B cell (primary cell): ENCODE measurements around the gene AICDA. TPM values are rescaled to one million over a fixed set of nuclear protein-coding genes. Genes with fewer than 3 reads are reported as not detected.

ENCODE experiments used
- polyA plus RNA-seq: library from polyadenylated mRNA; depleted of rRNA; stranded (reverse); fragments of >200 nt; gene quantifications from 2 replicates; pipeline ENCODE4 v1.2.3, GENCODE V29; 2012
- small RNA-seq: library from RNA; depleted of rRNA; stranded (forward); fragments of <200 nt; gene quantifications from one replicate; pipeline ENCODE3, GENCODE V24; 2012; ENCODE audit warnings: low replicate concordance, low read depth; ENCODE audit not compliant: insufficient read length
- total RNA-seq, 2 donors: library from RNA; stranded (reverse); fragments of 120-200 nt in 1 of 2; gene quantifications; 1 replicate in 1 of 2; 2 replicates in 1 of 2; pipeline versions ENCODE4 v1.2.3 to v1.2.4, GENCODE V29; 2013 to 2022

AICDA gene
- total and polyA plus RNA-seq, 2 donors (not counting 1 experiment from before 2014, with no cell fraction given) = 0.94 to 1.0 TPM

Small RNA genes within 50 kb of the gene (small RNA-seq; reads per million reads assigned to genes)
- not detected for gene RF00019
- gene RF00564 = not detected

Other genes starting within 250 kb of the AICDA start
- gene CLEC6A, start 156.9 kb downstream of the AICDA start, total RNA-seq = not detected in 2 replicates
- gene CLEC6A, start 156.9 kb downstream of the AICDA start, polyA plus RNA-seq = 0.07 TPM in 1 of 2 replicates, not detected in the other
- gene CLEC4D, start 99.4 kb downstream of the AICDA start, total RNA-seq = not detected in 2 replicates
- gene CLEC4D, start 99.4 kb downstream of the AICDA start, polyA plus RNA-seq = not detected in 2 replicates
- gene CLEC4E, start 72.0 kb downstream of the AICDA start, total RNA-seq = not detected in 2 replicates
- gene CLEC4E, start 72.0 kb downstream of the AICDA start, polyA plus RNA-seq = 0.06 and 0.17 TPM in 2 replicates
- 0.94 TPM in 1 of 2 replicates, not detected in the other for gene MFAP5, start 50.0 kb upstream of the AICDA start, total RNA-seq
- 0.06 and 0.31 TPM in 2 replicates for gene MFAP5, start 50.0 kb upstream of the AICDA start, polyA plus RNA-seq
- gene RIMKLB, start 85.1 kb upstream of the AICDA start, total RNA-seq = 54.2 and 64.1 TPM in 2 replicates
- 27.8 and 35.8 TPM in 2 replicates for gene RIMKLB, start 85.1 kb upstream of the AICDA start, polyA plus RNA-seq
- gene A2ML1, start 209.8 kb upstream of the AICDA start, total RNA-seq = not detected in 2 replicates
- gene A2ML1, start 209.8 kb upstream of the AICDA start, polyA plus RNA-seq = not detected in 2 replicates